ENCODE results near the gene TFPI. TPM values are rescaled to one million over a fixed set of nuclear protein-coding genes. Genes with fewer than 3 reads are reported as not detected.

TFPI gene
- total and polyA plus RNA-seq, 9 donors, result 23.3 to 98.0 (median 48.8) TPM

DNA sequence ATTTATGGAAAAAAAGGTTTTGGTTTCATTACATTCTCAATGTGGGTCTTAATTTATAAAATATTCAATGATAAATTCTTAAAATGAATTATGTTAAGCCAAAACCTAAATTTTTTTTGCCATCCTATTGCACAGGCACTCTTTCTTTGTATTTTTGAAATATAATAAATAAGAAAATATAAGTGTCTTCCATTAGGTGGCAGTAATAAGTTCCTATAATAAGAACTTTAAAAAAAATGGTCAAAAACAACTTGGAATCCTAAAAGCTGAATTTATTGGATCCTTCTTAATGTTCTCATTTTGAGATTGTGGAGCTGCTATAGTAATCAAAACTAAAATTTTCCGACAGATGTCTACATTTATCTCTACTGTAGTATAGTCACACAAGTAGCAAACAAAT is 111.9 kb downstream of the TFPI start:
- no peak overlapping the region for H3K27ac ChIP-seq
- no peaks in the 10 kb centered on the region for H3K36me3 ChIP-seq
- intact Hi-C loops (cut with DNase I), result no loop called here
- H3K9me3 ChIP-seq, result no peaks in the 10 kb centered on the region
- TF ChIP-seq POLR2A (IDR thresholded peaks at IDR 0.05), result no peak
- no peak for TF ChIP-seq EP300 (IDR thresholded peaks at IDR 0.05)
- no peak for TF ChIP-seq CTCF (IDR thresholded peaks at IDR 0.05)
- H3K4me1 ChIP-seq (ENCODE audit: insufficient read depth), result peaks cover 5% of the 10 kb centered on the region
- H3K4me3 ChIP-seq, result no peak overlapping the region
- no peaks in the 10 kb centered on the region for H3K27me3 ChIP-seq
- DNase-seq, result no peak
- WGBS, 3 donors, result 78 to 82% (median 79%) methylated on average over 1 of the region's 1 CpG

GRCh38 chr2:187440101-187440675 is 114.0 kb downstream of the TFPI start:
- 64 to 74% (median 64%) methylated on average over 3 of the region's 3 CpGs for WGBS, 3 donors
- intact Hi-C loops (cut with DNase I), result no loop called here
- H3K27ac ChIP-seq, result no peak overlapping the region

DNA sequence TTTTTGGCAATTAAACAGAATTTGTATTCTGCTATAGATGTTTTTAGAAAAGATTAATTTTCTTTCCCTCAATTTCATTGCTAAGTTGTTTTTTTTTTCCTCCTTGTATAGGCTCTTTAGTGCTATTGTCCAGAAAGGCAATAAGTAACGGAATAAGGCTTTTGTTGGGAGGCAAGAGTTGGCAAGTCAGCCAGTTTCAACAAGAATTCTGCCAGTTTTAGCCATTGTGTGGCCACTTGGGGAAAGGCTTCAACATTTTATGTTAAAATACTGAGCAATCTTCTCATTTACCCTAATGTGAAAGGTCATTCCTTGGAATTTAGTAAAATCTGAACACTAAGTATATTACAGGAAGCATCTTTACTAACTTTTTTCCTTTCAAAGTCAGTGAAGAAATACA is 115.8 kb downstream of the TFPI start:
- Histone ChIP-seq H3K36me3 (no peaks in the 10 kb centered on the region), H3K4me3 (no peak overlapping the region), H3K27me3 (no peaks in the 10 kb centered on the region), H3K4me1 (ENCODE audit: insufficient read depth) (peaks cover 5% of the 10 kb centered on the region), H3K27ac (no peak overlapping the region), H3K9me3 (no peaks in the 10 kb centered on the region)
- intact Hi-C loops (cut with DNase I), result no loop called here
- WGBS, 3 donors, result 54 to 80% (median 61%) methylated on average over 1 of the region's 1 CpG
- TF ChIP-seq POLR2A (IDR thresholded peaks at IDR 0.05) (no peak), EP300 (IDR thresholded peaks at IDR 0.05) (no peak), CTCF (IDR thresholded peaks at IDR 0.05) (no peak)
- DNase-seq, result no peak

More at GRCh38 chr2:187440101-187440675, 114.0 kb downstream of the TFPI start:
- Histone ChIP-seq H3K4me1 (ENCODE audit: insufficient read depth) (peaks cover 5% of the 10 kb centered on the region), H3K4me3 (no peak overlapping the region), H3K36me3 (no peaks in the 10 kb centered on the region), H3K27me3 (no peaks in the 10 kb centered on the region), H3K9me3 (no peaks in the 10 kb centered on the region)
- TF ChIP-seq CTCF (IDR thresholded peaks at IDR 0.05) (no peak), POLR2A (IDR thresholded peaks at IDR 0.05) (no peak), EP300 (IDR thresholded peaks at IDR 0.05) (no peak)
- DNase-seq, result no peak

- WGBS, 3 donors, result 45 to 54% (median 48%) methylated on average over 4 of the region's 4 CpGs
- no peaks in the 10 kb centered on the region for H3K9me3 ChIP-seq
- H3K4me3 ChIP-seq, result no peak overlapping the region
- intact Hi-C loops (cut with DNase I), result no loop called here
- no peaks in the 10 kb centered on the region for H3K27me3 ChIP-seq
- TF ChIP-seq CTCF (IDR thresholded peaks at IDR 0.05) (no peak), EP300 (IDR thresholded peaks at IDR 0.05) (no peak), POLR2A (IDR thresholded peaks at IDR 0.05) (no peak)
- H3K27ac ChIP-seq, result no peak overlapping the region
- H3K36me3 ChIP-seq, result no peaks in the 10 kb centered on the region
- H3K4me1 ChIP-seq (ENCODE audit: insufficient read depth), result peaks cover 5% of the 10 kb centered on the region
- no peak for DNase-seq
Measured at GRCh38 chr2:187435756-187436155, 118.5 kb downstream of the TFPI start.
